Fibroblast of the aortic adventitia (primary cell): ENCODE data around the gene SERTAD3. TPM values are rescaled to one million over a fixed set of nuclear protein-coding genes. Genes with fewer than 3 reads are reported as not detected.
A peak's percentile ranks its signal among the peaks of the same experiment; 100 is the strongest.
"Not testable (repeated sequence)": the region's sequence is repeated elsewhere in the genome, so short reads cannot be mapped to it uniquely, and the experiment has no call there.

ENCODE experiments used
- DNase-seq: peaks from one replicate; pipeline ENCODE4 v3.0.0-alpha.2; 2010; ENCODE audit warnings: low read depth
- H3K4me3 ChIP-seq: 2 replicates; pipeline ENCODE4 v1.5.1; 2011; ENCODE audit warnings: low read depth, mild to moderate bottlenecking, control low read depth, low read length, moderate library complexity
- CTCF ChIP-seq: IDR thresholded peaks from 2 replicates; pipeline ENCODE4 v1.5.1; 2011; ENCODE audit warnings: mild to moderate bottlenecking, low read length, control low read depth, inconsistent platforms; ENCODE audit not compliant: insufficient read depth
- total RNA-seq: library from RNA; depleted of rRNA; stranded (reverse); fragments of >200 nt; gene quantifications from 2 replicates; pipeline ENCODE4 v1.2.3, GENCODE V29; 2012; ENCODE audit warnings: low replicate concordance

The SERTAD3 gene
- total RNA-seq, 1 donor: 24.4 TPM

GRCh38 chr19:40465025-40465556 is 21.0 kb upstream of the SERTAD3 start:
- TF ChIP-seq CTCF: no peak
- DNase-seq: peak; percentile 82
- peak overlapping the region; percentile 91 for H3K4me3 ChIP-seq

GRCh38 chr19:40464059-40465024 is 20.2 kb upstream of the SERTAD3 start:
- DNase-seq: peak; percentile 95
- peak; percentile 95 for TF ChIP-seq CTCF
- peak overlapping the region; percentile 91 for H3K4me3 ChIP-seq

- not testable (repeated sequence) for H3K4me3 ChIP-seq
- DNase-seq: peak; percentile 46
These were observed 19.5 kb upstream of the SERTAD3 start for GRCh38 chr19:40463587-40464037.

- no peak for DNase-seq
- no peak for TF ChIP-seq CTCF
- H3K4me3 ChIP-seq: no peak overlapping the region
These were observed 17.6 kb upstream of the SERTAD3 start for GRCh38 chr19:40461669-40462221.

GRCh38 chr19:40460185-40460584 is 16.1 kb upstream of the SERTAD3 start:
- H3K4me3 ChIP-seq: no peak overlapping the region

GRCh38 chr19:40458597-40458974 is 14.5 kb upstream of the SERTAD3 start:
- no peak overlapping the region for H3K4me3 ChIP-seq
- DNase-seq: no peak
- no peak for TF ChIP-seq CTCF

More at GRCh38 chr19:40460185-40460584, 16.1 kb upstream of the SERTAD3 start:
- DNase-seq: no peak
- no peak for TF ChIP-seq CTCF

- H3K4me3 ChIP-seq: no peak overlapping the region
- no peak for DNase-seq
- TF ChIP-seq CTCF: no peak
These were observed 13.9 kb upstream of the SERTAD3 start for GRCh38 chr19:40457953-40458596.
